GM19467 (cell line): ENCODE results near the gene RAB1B.
A peak's percentile ranks its signal among the peaks of the same experiment; 100 is the strongest.
"Not testable (repeated sequence)": the region's sequence is repeated elsewhere in the genome, so short reads cannot be mapped to it uniquely, and the experiment has no call there.

ENCODE experiments used
- ATAC-seq: cut with Tn5 transposase; IDR thresholded peaks from one replicate; pipeline ENCODE4 v1.9.1; 2021; ENCODE audit warnings: mild to moderate bottlenecking, moderate library complexity; ENCODE audit not compliant: unreplicated experiment

Gene RAB1B

GRCh38 chr11:66294626-66295620 is 26.5 kb downstream of the RAB1B start:
- no peak for ATAC-seq

GRCh38 chr11:66297610-66298009 is 29.2 kb downstream of the RAB1B start:
- no peak for ATAC-seq

GRCh38 chr11:66299186-66299585 is 30.7 kb downstream of the RAB1B start:
- ATAC-seq = no peak

- ATAC-seq = no peak
Observed at GRCh38 chr11:66302656-66303055, 34.2 kb downstream of the RAB1B start.

- no peak for ATAC-seq
Observed at GRCh38 chr11:66309475-66309874, 41.0 kb downstream of the RAB1B start.

GRCh38 chr11:66310324-66310723 is 41.9 kb downstream of the RAB1B start:
- ATAC-seq = no peak

- not testable (repeated sequence) for ATAC-seq
Observed at GRCh38 chr11:66310803-66311440, 42.5 kb downstream of the RAB1B start.

GRCh38 chr11:66311470-66311964 is 43.1 kb downstream of the RAB1B start:
- ATAC-seq = no peak

GRCh38 chr11:66311965-66312548 is 43.6 kb downstream of the RAB1B start:
- peak; percentile 70 for ATAC-seq

- ATAC-seq = peak; percentile 42
Observed at GRCh38 chr11:66312549-66313320, 44.3 kb downstream of the RAB1B start.

- no peak for ATAC-seq
Observed at GRCh38 chr11:66313321-66314185, 45.1 kb downstream of the RAB1B start.

GRCh38 chr11:66314186-66314501 is 45.7 kb downstream of the RAB1B start:
- ATAC-seq = no peak

- ATAC-seq = no peak
Observed at GRCh38 chr11:66314561-66315497, 46.4 kb downstream of the RAB1B start.

GRCh38 chr11:66315498-66315885 is 47.1 kb downstream of the RAB1B start:
- no peak for ATAC-seq

- ATAC-seq = no peak
Observed at GRCh38 chr11:66315921-66316811, 47.7 kb downstream of the RAB1B start.

- no peak for ATAC-seq
Observed at GRCh38 chr11:66316849-66317251, 48.4 kb downstream of the RAB1B start, which contains the start of gene CD248. TSS of gene CD248 (minus strand) at chr11:66317044. CDS start at chr11:66317027, 17 bp downstream.

- no peak for ATAC-seq
Observed at GRCh38 chr11:66317322-66317722, 48.9 kb downstream of the RAB1B start.
